IgD-negative memory B cell (primary cell): ENCODE data around the gene KIF26B. TPM values are rescaled to one million over a fixed set of nuclear protein-coding genes. Genes with fewer than 3 reads are reported as not detected.

Experiments used
- H3K27ac Mint-ChIP-seq, 3 donors: one replicate each; pipeline ENCODE4 v1.8.0; 2020 to 2022; ENCODE audit warnings: mild to moderate bottlenecking in 3 of 3, mixed read lengths in 3 of 3, moderate library complexity in 1 of 3
- H3K27me3 Mint-ChIP-seq: one replicate; pipeline ENCODE4 v1.8.0; 2021; ENCODE audit warnings: mixed read lengths
- H3K36me3 Mint-ChIP-seq: one replicate; pipeline ENCODE4 v1.8.0; 2020; ENCODE audit warnings: mild to moderate bottlenecking, mixed read lengths
- H3K4me1 Mint-ChIP-seq, 3 donors: one replicate each; pipeline ENCODE4 v1.8.0; 2020 to 2022; ENCODE audit warnings: mixed read lengths in 3 of 3, mild to moderate bottlenecking in 1 of 3
- H3K4me3 Mint-ChIP-seq, 4 donors: one replicate each; pipeline ENCODE4 v1.8.0; 2020 to 2022; ENCODE audit warnings: mild to moderate bottlenecking in 4 of 4, mixed read lengths in 4 of 4, moderate library complexity in 3 of 4
- H3K9me3 Mint-ChIP-seq, 3 donors: one replicate each; pipeline ENCODE4 v1.8.0; 2020 to 2021; ENCODE audit warnings: mixed read lengths in 3 of 3, mild to moderate bottlenecking in 1 of 3
- polyA plus RNA-seq: library from polyadenylated mRNA; unstranded; fragments of 300-500 nt; fragmentation: Illumina TruSeq; gene quantifications from one replicate; pipeline ENCODE4 v1.2.3, GENCODE V29; 2021

The KIF26B gene
- polyA plus RNA-seq, 1 donor from 2014 or later, result 0.29 TPM

DNA sequence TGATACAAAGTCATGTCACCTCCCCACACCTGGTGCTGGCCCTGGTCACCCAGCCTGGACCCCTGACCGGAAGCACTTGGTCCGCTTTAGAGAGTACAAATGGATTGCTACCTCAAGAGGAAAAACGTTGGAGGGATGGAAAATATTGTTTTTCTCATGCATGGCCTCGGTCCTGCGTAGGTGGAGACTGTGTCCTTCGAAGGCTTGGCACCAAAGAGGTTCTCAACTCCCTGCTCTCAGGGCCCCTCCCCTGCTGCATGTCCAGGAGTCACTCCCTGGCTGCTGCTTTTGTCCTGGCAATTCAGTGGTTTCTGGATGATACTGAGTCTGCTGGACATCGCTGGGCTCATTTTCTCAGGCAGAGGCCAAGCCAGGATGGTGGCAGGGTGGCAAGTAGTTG, 529.8 kb downstream of the KIF26B start:
- H3K4me3 Mint-ChIP-seq, result no peak overlapping the region
- no peak overlapping the region for H3K27ac Mint-ChIP-seq
- peaks cover 7% of the 10 kb centered on the region for H3K27me3 Mint-ChIP-seq
- H3K4me1 Mint-ChIP-seq, result peaks cover 3 to 16% (median 4%) of the 10 kb centered on the region in 3 donors
- no peaks in the 10 kb centered on the region for H3K9me3 Mint-ChIP-seq
- H3K36me3 Mint-ChIP-seq, result peaks cover 4% of the 10 kb centered on the region

DNA sequence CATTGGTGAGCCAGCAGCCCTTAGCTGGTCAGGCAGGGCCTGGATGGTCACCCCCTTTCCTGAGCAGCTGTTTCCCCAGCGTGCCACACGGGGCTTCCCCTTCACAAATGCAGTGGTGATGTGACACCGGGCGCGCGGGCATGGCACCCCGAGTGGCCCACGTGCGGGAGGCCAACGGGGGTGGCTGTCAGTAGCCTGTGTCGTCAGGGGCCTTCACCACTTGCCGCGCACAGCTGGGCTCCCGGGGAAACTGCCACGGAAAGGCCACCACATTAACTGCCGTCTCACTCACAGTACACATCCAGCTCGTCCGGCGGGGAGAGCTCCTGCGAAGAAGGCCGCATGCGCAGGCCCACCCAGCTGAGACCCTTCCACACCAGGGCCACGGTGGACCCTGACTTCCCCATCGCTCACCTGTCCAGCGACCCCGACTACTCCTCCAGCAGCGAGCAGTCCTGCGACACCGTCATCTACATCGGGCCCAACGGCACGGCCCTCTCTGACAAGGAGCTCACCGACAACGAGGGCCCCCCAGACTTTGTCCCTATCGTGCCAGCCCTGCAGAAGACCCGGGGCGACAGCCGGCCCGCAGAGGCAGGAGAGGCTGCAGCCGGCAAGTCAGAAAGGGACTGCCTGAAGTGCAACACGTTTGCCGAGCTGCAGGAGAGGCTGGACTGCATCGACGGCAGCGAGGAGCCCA, 530.5 kb downstream of the KIF26B start:
- peaks cover 2% of the 10 kb centered on the region for H3K36me3 Mint-ChIP-seq
- H3K4me1 Mint-ChIP-seq, result peaks cover 3 to 11% (median 4%) of the 10 kb centered on the region in 3 donors
- H3K9me3 Mint-ChIP-seq, result no peaks in the 10 kb centered on the region
- no peak overlapping the region for H3K27ac Mint-ChIP-seq
- H3K27me3 Mint-ChIP-seq, result peaks cover 7% of the 10 kb centered on the region
- no peak overlapping the region for H3K4me3 Mint-ChIP-seq

DNA sequence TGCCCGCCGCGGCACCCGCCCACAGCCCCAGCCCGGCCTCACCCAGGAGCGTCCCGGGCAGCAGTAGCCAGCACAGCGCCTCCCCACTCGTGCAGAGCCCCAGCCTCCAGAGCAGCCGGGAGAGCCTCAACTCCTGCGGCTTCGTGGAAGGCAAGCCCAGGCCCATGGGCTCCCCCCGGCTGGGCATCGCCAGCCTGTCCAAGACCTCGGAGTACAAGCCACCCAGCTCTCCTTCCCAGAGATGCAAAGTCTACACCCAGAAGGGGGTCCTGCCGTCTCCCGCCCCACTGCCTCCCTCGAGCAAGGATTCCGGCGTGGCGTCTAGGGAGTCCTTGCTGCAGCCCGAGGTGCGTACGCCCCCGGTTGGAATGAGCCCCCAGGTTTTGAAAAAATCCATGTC, 531.2 kb downstream of the KIF26B start:
- H3K4me3 Mint-ChIP-seq, result no peak overlapping the region
- H3K36me3 Mint-ChIP-seq, result peaks cover 2% of the 10 kb centered on the region
- H3K27me3 Mint-ChIP-seq, result peaks cover 7% of the 10 kb centered on the region
- H3K9me3 Mint-ChIP-seq, result no peaks in the 10 kb centered on the region
- H3K27ac Mint-ChIP-seq, result no peak overlapping the region
- peaks cover 3 to 4% (median 4%) of the 10 kb centered on the region in 3 donors for H3K4me1 Mint-ChIP-seq

DNA sequence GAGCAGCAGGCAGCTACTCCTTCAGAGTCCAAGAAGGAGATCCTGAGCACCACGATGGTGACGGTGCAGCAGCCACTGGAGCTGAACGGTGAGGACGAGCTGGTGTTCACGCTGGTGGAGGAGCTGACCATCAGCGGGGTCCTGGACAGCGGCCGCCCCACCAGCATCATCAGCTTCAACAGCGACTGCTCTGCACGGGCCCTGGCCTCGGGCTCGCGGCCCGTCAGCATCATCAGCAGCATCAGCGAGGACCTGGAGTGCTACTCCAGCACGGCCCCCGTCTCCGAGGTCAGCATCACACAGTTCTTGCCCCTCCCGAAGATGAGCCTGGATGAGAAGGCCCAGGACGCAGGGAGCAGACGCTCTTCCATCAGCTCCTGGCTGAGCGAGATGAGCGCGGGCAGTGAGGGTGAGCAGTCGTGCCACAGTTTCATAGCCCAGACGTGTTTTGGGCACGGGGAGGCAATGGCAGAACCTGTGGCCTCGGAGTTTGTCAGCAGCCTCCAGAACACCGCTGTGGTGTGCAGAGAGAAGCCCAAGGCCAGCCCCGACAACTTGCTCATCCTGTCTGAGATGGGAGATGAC, 531.8 kb downstream of the KIF26B start:
- H3K4me1 Mint-ChIP-seq, result peaks cover 3 to 4% (median 4%) of the 10 kb centered on the region in 3 donors
- no peaks in the 10 kb centered on the region for H3K9me3 Mint-ChIP-seq
- H3K4me3 Mint-ChIP-seq, result no peak overlapping the region

DNA sequence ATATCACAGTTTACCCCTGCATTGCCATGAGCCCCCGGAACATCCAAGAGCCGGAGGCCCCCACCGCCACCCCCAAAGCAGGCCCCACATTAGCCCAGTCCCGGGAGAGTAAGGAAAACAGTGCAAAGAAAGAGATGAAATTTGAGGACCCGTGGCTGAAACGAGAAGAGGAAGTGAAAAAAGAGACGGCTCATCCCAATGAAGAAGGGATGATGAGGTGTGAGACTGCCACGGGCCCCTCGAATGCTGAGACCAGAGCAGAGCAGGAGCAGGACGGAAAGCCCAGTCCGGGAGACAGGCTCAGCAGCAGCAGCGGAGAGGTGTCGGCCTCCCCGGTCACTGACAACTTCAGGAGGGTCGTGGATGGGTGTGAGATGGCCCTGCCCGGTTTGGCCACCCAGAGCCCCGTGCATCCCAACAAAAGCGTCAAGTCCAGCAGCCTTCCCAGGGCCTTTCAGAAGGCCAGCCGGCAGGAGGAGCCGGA, 532.4 kb downstream of the KIF26B start:
- H3K4me1 Mint-ChIP-seq, result peaks cover 3 to 4% (median 4%) of the 10 kb centered on the region in 3 donors
- peak overlapping the region in 2 of 4 donors; percentile 0 to 69 for H3K4me3 Mint-ChIP-seq
- peaks cover 2% of the 10 kb centered on the region for H3K36me3 Mint-ChIP-seq
- H3K27ac Mint-ChIP-seq, result peak overlapping the region in 1 of 3 donors; percentile 6
- no peaks in the 10 kb centered on the region for H3K9me3 Mint-ChIP-seq
- peaks cover 7% of the 10 kb centered on the region for H3K27me3 Mint-ChIP-seq

More for the DNA sequence above, 531.8 kb downstream of the KIF26B start:
- no peak overlapping the region for H3K27ac Mint-ChIP-seq
- H3K36me3 Mint-ChIP-seq, result peaks cover 2% of the 10 kb centered on the region
- peaks cover 7% of the 10 kb centered on the region for H3K27me3 Mint-ChIP-seq

DNA sequence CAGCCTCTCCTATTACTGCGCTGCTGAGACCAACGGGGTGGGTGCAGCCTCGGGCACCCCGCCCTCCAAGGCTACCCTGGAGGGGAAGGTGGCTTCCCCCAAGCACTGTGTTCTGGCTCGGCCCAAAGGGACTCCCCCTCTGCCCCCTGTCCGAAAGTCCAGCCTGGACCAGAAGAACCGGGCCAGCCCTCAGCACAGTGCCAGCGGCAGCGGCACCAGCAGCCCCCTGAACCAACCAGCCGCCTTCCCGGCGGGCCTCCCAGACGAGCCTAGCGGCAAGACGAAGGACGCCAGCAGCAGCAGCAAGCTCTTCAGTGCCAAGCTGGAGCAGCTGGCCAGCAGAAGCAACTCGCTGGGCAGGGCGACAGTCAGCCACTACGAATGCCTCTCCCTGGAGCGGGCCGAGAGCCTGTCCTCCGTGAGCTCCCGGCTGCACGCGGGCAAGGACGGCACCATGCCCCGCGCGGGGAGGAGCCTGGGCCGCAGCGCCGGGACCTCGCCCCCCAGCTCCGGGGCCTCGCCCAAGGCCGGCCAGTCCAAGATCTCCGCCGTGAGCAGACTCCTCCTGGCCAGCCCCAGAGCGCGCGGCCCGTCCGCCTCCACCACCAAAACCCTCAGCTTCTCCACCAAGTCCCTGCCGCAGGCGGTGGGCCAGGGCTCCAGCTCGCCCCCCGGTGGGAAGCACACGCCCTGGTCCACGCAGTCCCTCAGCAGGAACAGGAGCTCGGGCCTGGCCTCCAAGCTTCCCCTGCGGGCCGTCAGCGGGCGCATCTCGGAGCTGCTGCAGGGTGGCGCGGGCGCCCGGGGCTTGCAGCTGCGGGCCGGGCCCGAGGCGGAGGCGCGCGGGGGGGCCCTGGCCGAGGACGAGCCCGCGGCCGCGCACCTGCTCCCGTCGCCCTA, 533.1 kb downstream of the KIF26B start:
- H3K27ac Mint-ChIP-seq, result peak overlapping the region in 1 of 3 donors; percentile 6
- H3K27me3 Mint-ChIP-seq, result peaks cover 7% of the 10 kb centered on the region
- H3K4me3 Mint-ChIP-seq, result peak overlapping the region in 1 of 4 donors; percentile 9
- H3K36me3 Mint-ChIP-seq, result peaks cover 2% of the 10 kb centered on the region
- H3K9me3 Mint-ChIP-seq, result no peaks in the 10 kb centered on the region
- peaks cover 3 to 4% (median 4%) of the 10 kb centered on the region in 3 donors for H3K4me1 Mint-ChIP-seq

DNA sequence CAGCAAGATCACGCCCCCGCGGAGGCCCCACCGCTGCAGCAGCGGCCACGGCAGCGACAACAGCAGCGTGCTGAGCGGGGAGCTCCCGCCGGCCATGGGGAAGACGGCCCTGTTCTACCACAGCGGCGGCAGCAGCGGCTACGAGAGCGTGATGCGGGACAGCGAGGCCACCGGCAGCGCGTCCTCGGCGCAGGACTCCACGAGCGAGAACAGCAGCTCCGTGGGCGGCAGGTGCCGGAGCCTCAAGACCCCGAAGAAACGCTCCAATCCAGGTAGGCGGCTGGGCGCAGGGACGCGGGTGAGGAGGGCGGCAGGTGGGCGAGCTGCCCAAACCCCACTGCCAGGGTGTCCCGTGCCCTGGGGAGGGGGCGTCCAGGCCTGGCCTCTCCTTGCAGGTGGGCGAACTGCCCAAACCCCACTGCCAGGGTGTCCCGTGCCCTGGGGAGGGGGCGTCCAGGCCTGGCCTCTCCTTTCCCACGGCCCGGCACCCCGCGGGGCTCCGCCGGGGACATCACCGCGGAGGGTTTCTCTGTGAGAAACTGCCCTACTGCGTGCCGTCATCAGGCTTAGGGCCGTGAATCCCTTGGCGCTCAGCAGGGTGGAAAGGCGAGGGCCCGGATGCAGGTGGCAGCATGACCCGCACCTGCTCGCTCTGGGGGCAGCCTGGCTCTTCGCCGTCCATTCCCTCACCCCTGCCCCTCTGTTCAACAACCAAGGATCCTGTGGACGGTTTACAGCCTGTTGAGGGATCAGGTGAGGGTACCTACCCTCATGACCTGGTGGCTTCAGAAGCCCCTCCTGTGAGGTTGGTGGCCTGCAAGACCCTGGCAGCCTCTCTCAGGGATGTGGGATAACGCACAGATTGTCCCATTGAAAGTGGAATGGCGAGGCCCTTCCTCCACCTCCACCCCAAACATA, 534.0 kb downstream of the KIF26B start:
- Mint-ChIP-seq H3K4me3 (peak overlapping the region in 1 of 4 donors; percentile 6), H3K27me3 (peaks cover 7% of the 10 kb centered on the region), H3K27ac (no peak overlapping the region), H3K36me3 (peaks cover 2% of the 10 kb centered on the region), H3K4me1 (peaks cover 3 to 4% (median 4%) of the 10 kb centered on the region in 3 donors), H3K9me3 (no peaks in the 10 kb centered on the region)

DNA sequence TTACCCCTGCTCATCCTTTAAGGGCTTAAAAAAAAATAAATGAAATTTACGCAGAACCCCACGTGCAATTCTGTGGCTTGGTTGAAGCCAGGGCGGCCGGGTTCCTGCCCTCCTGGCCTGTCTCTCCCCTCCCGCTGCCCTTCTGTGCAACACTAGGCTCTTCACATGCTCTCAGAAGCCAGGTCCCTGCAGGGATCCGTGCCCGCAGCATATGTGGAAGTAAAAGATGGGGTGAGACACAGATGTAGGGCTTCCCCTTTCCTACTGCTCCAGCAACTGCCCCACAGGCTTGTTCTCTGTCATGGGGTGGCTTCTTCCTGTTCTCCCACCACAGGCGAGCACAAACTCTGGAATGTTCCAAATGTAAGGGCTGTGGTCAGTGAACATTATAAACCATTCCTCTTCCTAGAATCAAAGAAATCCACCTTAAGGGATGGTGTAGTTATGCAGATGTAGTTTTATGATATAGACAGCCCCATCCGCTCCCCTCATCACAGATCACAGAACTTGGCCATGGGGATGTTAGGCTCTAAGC, 535.4 kb downstream of the KIF26B start:
- Mint-ChIP-seq H3K4me1 (peaks cover 3 to 4% (median 4%) of the 10 kb centered on the region in 3 donors), H3K4me3 (no peak overlapping the region), H3K9me3 (no peaks in the 10 kb centered on the region), H3K27ac (no peak overlapping the region), H3K27me3 (peaks cover 7% of the 10 kb centered on the region), H3K36me3 (peaks cover 2% of the 10 kb centered on the region)

DNA sequence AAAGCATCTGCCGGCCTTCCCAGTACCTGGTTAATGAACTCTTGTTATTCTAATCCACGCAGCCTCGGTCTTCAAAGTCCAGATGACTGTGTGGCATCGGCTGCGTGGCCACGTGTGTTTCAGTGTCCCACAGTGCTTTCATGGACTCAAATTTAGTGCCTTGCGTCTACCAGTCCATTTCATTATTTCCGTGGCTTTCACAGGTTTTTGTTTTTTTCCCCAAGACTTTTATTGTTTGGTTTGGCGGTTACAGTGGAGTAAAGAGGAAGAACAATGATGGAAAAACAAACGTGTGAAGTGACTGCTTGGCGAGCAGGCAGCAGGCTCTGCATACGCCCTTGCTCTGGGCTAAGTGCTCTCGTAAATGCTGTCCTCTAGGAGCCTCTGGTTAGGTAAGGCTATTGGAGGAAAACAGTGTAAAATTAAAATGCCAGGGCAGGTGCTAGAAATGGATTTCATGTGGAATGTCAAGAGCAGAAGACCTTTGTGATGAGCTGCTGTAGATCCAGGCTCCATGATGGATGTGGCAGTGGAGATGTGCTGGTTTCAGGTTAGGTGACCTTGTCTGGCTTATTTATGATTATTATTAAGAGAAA, 536.3 kb downstream of the KIF26B start:
- peaks cover 3 to 4% (median 4%) of the 10 kb centered on the region in 3 donors for H3K4me1 Mint-ChIP-seq
- no peak overlapping the region for H3K4me3 Mint-ChIP-seq
- peaks cover 2% of the 10 kb centered on the region for H3K36me3 Mint-ChIP-seq
- H3K27ac Mint-ChIP-seq, result peak overlapping the region in 1 of 3 donors; percentile 12
- H3K9me3 Mint-ChIP-seq, result no peaks in the 10 kb centered on the region
- H3K27me3 Mint-ChIP-seq, result peaks cover 7% of the 10 kb centered on the region

DNA sequence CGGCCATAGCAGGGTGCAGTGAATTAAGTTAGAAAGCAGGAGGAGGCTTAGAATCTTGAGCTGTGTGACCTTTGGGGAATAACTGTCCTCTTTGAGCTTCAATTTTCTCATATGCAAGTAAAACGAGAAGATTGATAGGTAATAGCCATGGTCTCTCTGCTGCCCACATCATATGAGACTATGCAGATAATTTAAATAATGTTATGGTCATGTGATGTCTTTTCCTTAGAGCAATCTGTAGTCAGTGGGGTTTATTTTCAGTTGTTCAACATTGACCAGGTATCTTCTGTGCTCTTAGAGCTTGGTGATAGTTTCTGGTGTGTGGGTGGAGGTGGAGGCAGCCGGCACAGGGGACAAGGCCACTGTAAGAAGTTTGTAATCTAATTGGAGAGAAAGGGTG, 537.1 kb downstream of the KIF26B start:
- Mint-ChIP-seq H3K4me3 (no peak overlapping the region), H3K27me3 (peaks cover 7% of the 10 kb centered on the region), H3K9me3 (no peaks in the 10 kb centered on the region), H3K36me3 (peaks cover 2% of the 10 kb centered on the region), H3K4me1 (peaks cover 3 to 4% (median 4%) of the 10 kb centered on the region in 3 donors), H3K27ac (no peak overlapping the region)

DNA sequence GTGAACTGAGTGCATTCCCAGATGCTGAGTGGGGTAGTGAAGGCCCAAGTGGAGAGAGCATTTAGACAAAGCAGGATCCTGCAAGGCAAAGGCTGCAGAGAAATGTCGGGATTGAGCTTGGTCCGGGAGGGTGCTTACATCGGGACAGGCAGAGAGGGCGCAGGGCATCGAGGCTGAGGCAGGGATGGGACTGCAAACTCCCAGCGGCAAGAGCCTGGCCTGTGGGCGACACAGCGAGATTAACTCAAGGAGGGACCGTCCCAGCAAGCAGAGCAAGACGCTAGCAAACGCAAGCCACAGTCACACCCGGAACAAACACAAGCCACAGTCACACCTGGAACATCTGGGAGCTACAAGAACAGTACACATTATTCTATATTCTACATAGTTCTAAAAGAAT, 537.5 kb downstream of the KIF26B start:
- Mint-ChIP-seq H3K4me1 (peaks cover 0 to under 1% (median 0%) of the 10 kb centered on the region in 3 donors), H3K4me3 (no peak overlapping the region), H3K27me3 (peaks cover 4% of the 10 kb centered on the region), H3K36me3 (no peaks in the 10 kb centered on the region), H3K9me3 (no peaks in the 10 kb centered on the region), H3K27ac (no peak overlapping the region)

DNA sequence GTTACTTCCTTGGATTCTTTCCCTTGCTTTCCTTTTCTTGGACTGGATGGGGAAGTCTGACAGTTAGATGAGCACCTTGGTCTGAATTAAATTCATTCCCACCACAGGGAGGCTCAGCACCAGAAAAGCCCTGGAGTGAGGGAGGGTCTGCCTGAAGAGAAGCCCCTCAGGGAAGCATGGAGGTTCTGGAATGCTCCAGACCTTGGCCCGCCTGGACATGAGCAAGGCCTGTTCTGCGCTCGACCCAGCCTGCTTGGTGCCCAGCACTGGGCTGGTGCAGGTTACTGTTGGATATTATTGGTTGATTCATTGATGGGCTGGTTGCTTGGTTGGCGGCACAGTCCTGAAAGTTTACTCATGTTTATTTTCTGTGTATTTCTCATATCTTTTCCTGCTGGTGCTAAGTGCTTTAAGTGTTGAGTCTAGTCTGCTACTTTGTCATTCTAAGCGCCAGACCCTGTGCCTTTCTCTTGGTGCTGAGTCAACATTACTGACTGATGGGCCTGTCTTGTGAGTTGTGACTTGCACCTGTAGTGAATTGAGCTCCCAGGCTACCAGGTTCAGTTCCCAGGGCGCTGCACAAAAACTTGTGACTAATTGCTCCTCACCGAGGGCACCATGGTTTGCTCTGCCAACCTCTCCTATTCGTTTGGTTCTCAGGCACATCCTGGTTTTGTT, 538.5 kb downstream of the KIF26B start:
- H3K27me3 Mint-ChIP-seq, result peaks cover 2% of the 10 kb centered on the region
- H3K27ac Mint-ChIP-seq, result no peak overlapping the region
- no peaks in the 10 kb centered on the region for H3K36me3 Mint-ChIP-seq
- no peaks in the 10 kb centered on the region for H3K4me1 Mint-ChIP-seq
- H3K9me3 Mint-ChIP-seq, result no peaks in the 10 kb centered on the region
- no peak overlapping the region for H3K4me3 Mint-ChIP-seq
